WTC11 (cell line): ENCODE measurements around the gene UBXN4. TPM values are rescaled to one million over a fixed set of nuclear protein-coding genes. Genes with fewer than 3 reads are reported as not detected.
"Not testable (repeated sequence)": the region's sequence is repeated elsewhere in the genome, so short reads cannot be mapped to it uniquely, and the experiment has no call there.

Source experiments
- ATAC-seq: fragments of 200-7000 bp; cut with Tn5 transposase; 2 replicates; pipeline ENCODE4 v1.10.0; 2021; ENCODE audit warnings: mild to moderate bottlenecking, moderate library complexity
- CTCF ChIA-PET: fragments of 300-600 bp; sonication (Branson Sonifier 250); formaldehyde crosslinking; loops from one replicate; lab custom pipeline; 2021; ENCODE audit warnings: antibody characterized with exemption; lab: Charles Lee
- POLR2A ChIA-PET: fragments of 350-600 bp; sonication (Branson Sonifier 250); formaldehyde crosslinking; loops from one replicate; lab custom pipeline; 2021; ENCODE audit warnings: antibody characterized with exemption; lab: Charles Lee
- DNase-seq: peaks from one replicate; pipeline ENCODE4 v3.0.0; 2021; ENCODE audit warnings: low spot score
- H3K27ac Mint-ChIP-seq: 2 replicates; pipeline ENCODE4 v1.8.0; 2021; ENCODE audit warnings: mixed read lengths
- H3K27me3 Mint-ChIP-seq: 2 replicates; pipeline ENCODE4 v1.8.0; 2021; ENCODE audit warnings: low read depth, mild to moderate bottlenecking, moderate library complexity, mixed read lengths
- H3K36me3 Mint-ChIP-seq: 2 replicates; pipeline ENCODE4 v1.8.0; 2021; ENCODE audit warnings: mixed read lengths
- H3K4me1 Mint-ChIP-seq: 2 replicates; pipeline ENCODE4 v1.8.0; 2022; ENCODE audit warnings: mixed read lengths
- H3K4me3 Mint-ChIP-seq: 2 replicates; pipeline ENCODE4 v1.8.0; 2021; ENCODE audit warnings: mild to moderate bottlenecking, moderate library complexity, mixed read lengths
- H3K9me3 Mint-ChIP-seq: 2 replicates; pipeline ENCODE4 v1.8.0; 2021; ENCODE audit warnings: mixed read lengths
- ATF1 ChIP-seq: sonication (generic); formaldehyde crosslinking; IDR thresholded peaks from 2 replicates; pipeline ENCODE4 v1.8.1; 2023; ENCODE audit warnings: mild to moderate bottlenecking, moderate library complexity, missing genetic modification reagents
- ESRRA ChIP-seq: sonication (generic); formaldehyde crosslinking; IDR thresholded peaks from 2 replicates; pipeline ENCODE4 v1.8.1; 2022; ENCODE audit warnings: mild to moderate bottlenecking, missing genetic modification reagents, borderline replicate concordance
- JAZF1 ChIP-seq: fragments of 250-450 bp; sonication (Bioruptor Pico); IDR thresholded peaks from 2 replicates; pipeline ENCODE4 v1.9.0; 2021; ENCODE audit warnings: moderate library complexity, mild to moderate bottlenecking, inconsistent platforms
- JUN ChIP-seq: sonication (generic); formaldehyde crosslinking; IDR thresholded peaks from 2 replicates; pipeline ENCODE4 v1.8.0; 2023; ENCODE audit warnings: mild to moderate bottlenecking, missing genetic modification reagents
- MYBL2 ChIP-seq: sonication (generic); formaldehyde crosslinking; IDR thresholded peaks from 2 replicates; pipeline ENCODE4 v1.8.1; 2023; ENCODE audit warnings: mild to moderate bottlenecking, moderate library complexity, missing genetic modification reagents
- NFATC4 ChIP-seq: fragments of 250-450 bp; sonication (Bioruptor Pico); IDR thresholded peaks from 2 replicates; pipeline ENCODE4 v1.9.0; 2021; ENCODE audit warnings: mild to moderate bottlenecking
- NR1H2 ChIP-seq: sonication (generic); formaldehyde crosslinking; IDR thresholded peaks from 2 replicates; pipeline ENCODE4 v1.9.0; 2021; ENCODE audit warnings: mild to moderate bottlenecking, moderate library complexity, missing genetic modification reagents
- NR3C1 ChIP-seq: sonication (generic); formaldehyde crosslinking; conservative IDR thresholded peaks from 2 replicates; pipeline ENCODE4 v1.8.1; 2023; ENCODE audit warnings: low read depth, mild to moderate bottlenecking, missing genetic modification reagents
- SMAD4 ChIP-seq: sonication (generic); formaldehyde crosslinking; IDR thresholded peaks from 2 replicates; pipeline ENCODE4 v1.8.0; 2022; ENCODE audit warnings: mild to moderate bottlenecking, missing genetic modification reagents
- ZNF219 ChIP-seq: sonication (generic); formaldehyde crosslinking; IDR thresholded peaks from 2 replicates; pipeline ENCODE4 v1.8.0; 2023; ENCODE audit warnings: missing genetic modification reagents, mild to moderate bottlenecking, borderline replicate concordance
- total RNA-seq: library from RNA; stranded (reverse); gene quantifications from 3 replicates; pipeline ENCODE4 v1.2.3, GENCODE V29; 2021
- TF ChIP-seq, protein P1 (sequence below): sonication (generic); formaldehyde crosslinking; IDR thresholded peaks from 2 replicates; pipeline ENCODE4 v1.8.1; 2023; ENCODE audit warnings: mild to moderate bottlenecking, moderate library complexity, missing genetic modification reagents
- TF ChIP-seq, protein P2 (sequence below): sonication (generic); formaldehyde crosslinking; conservative IDR thresholded peaks from 2 replicates; pipeline ENCODE4 v1.8.1; 2023; ENCODE audit warnings: mild to moderate bottlenecking, low read depth, missing genetic modification reagents, moderate library complexity
- TF ChIP-seq, protein P3 (sequence below): sonication (generic); formaldehyde crosslinking; IDR thresholded peaks from 2 replicates; pipeline ENCODE4 v1.8.1; 2022; ENCODE audit warnings: mild to moderate bottlenecking, moderate library complexity, missing genetic modification reagents
- TF ChIP-seq, protein P4 (sequence below): sonication (generic); formaldehyde crosslinking; IDR thresholded peaks from 2 replicates; pipeline ENCODE4 v1.8.0; 2022; ENCODE audit warnings: mild to moderate bottlenecking, missing genetic modification reagents

Gene UBXN4
- total RNA-seq, 1 experiment from 2014 or later: 68.1 TPM

DNA sequence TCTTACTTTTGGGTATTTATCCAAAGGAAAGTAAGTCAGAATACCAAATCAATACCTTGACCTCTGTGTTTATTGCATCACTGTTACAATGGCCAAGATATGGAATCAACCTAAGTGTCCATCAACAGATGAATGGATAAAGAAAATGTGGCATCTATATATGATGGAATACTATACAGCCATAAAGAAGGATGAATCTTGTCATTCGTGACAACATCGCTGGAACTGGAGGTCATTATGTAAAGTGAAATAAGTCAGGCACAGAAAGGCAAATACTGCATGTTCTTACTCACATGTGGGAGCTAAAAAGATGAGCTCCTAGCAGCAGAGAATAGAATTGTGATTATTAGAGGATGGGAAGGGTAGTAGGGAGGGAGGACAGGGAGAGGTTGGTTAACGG, 60.7 kb downstream of the UBXN4 start (continued):
- TF ChIP-seq ESRRA (CRISPR knock-in tag) (no peak), ZNF219 (CRISPR knock-in tag) (no peak), JUN (CRISPR knock-in tag) (no peak), NFATC4 (CRISPR knock-in tag) (no peak), MYBL2 (CRISPR knock-in tag) (no peak)

DNA sequence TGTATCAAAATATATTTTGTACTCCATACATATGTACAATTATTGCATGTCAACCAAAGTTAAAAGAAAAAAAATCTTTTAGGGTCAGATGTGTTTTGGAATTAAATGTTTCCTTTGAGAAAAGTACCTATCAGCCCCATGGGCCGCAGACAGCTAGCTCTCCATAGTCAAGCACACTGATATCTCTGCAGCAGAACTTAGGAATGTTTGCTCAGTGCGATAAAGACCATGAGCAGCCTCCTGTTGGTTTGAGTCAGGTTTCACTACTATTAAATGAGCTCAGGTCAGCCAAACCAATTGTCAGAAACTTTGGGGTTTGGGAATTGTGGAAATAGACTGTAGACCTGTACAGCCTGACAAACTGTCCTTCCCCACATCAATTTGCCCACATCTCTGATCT, 61.6 kb downstream of the UBXN4 start:
- Mint-ChIP-seq H3K36me3 (peaks cover 25% of the 10 kb centered on the region), H3K27ac (no peak overlapping the region), H3K4me1 (no peaks in the 10 kb centered on the region), H3K9me3 (peaks cover 31% of the 10 kb centered on the region), H3K27me3 (no peaks in the 10 kb centered on the region), H3K4me3 (no peak overlapping the region)
- ChIA-PET POLR2A (no interaction called here), CTCF (no interaction called here)
- ATAC-seq (no peak), DNase-seq (no peak)
- TF ChIP-seq, protein P1, sequence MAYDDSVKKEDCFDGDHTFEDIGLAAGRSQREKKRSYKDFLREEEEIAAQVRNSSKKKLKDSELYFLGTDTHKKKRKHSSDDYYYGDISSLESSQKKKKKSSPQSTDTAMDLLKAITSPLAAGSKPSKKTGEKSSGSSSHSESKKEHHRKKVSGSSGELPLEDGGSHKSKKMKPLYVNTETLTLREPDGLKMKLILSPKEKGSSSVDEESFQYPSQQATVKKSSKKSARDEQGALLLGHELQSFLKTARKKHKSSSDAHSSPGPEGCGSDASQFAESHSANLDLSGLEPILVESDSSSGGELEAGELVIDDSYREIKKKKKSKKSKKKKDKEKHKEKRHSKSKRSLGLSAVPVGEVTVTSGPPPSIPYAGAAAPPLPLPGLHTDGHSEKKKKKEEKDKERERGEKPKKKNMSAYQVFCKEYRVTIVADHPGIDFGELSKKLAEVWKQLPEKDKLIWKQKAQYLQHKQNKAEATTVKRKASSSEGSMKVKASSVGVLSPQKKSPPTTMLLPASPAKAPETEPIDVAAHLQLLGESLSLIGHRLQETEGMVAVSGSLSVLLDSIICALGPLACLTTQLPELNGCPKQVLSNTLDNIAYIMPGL: no peak
- TF ChIP-seq, all 79 proteins: peak for 0

DNA sequence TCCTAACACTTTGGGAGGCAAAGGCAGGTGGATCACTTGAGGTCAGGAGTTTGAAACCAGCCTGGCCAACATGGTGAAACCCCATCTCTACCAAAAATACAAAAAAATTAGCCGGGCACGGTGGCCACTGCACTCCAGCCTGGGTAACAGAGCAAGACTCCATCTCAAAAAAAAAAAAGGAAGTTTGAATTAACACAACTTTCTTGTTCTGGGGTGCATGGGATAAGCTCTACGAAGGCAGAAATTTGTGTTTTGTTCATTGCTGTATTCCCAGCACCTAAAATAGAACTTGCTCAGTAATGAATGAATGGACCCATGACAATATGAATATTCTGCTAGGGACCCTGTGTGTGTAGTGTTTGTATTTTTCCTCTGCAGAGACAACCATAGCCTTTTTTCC, 66.2 kb downstream of the UBXN4 start:
- DNase-seq, POLR2A ChIA-PET, H3K27me3 Mint-ChIP-seq, H3K4me1 Mint-ChIP-seq, H3K4me3 Mint-ChIP-seq, H3K36me3 Mint-ChIP-seq, H3K27ac Mint-ChIP-seq, ATAC-seq, H3K9me3 Mint-ChIP-seq: not testable (repeated sequence)
- CTCF ChIA-PET: interaction anchor here (3.0 kb wide), 1 partner anchor 10 kb away, joined by 13 read pairs; no protein-coding TSS in a partner anchor

DNA sequence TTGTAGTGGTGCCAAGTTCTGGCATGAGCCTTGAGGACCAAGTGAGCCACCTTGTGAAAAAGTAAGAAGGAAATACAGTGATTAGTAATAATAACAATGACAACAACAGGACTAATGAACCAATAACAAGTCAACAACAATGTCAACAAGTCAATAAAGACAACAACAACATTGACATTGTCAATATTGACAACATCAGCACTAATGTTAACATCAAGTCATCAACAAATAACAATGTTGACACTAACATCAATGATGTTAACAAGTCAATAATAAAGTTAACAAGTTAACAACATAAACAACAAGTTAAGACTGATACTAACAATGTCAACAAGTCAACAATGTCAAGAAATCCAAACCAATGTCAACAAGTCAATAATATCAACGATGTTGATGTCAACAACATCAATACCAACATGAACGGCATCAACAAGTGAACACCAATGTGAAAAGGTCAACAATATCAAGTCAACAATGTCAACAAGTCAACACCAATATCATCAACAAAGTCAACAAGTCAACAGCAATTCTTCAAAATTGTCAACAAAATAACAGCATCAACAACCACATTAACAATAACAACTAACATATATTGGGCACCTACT, 71.4 kb downstream of the UBXN4 start:
- Mint-ChIP-seq H3K27me3 (no peaks in the 10 kb centered on the region), H3K36me3 (no peaks in the 10 kb centered on the region), H3K27ac (no peak overlapping the region), H3K4me3 (no peak overlapping the region), H3K4me1 (no peaks in the 10 kb centered on the region), H3K9me3 (peaks cover 8% of the 10 kb centered on the region)
- TF ChIP-seq NR3C1 (CRISPR knock-in tag) (no peak), JAZF1 (CRISPR knock-in tag) (no peak), NR1H2 (CRISPR knock-in tag) (no peak), SMAD4 (CRISPR knock-in tag) (no peak), NFATC4 (CRISPR knock-in tag) (no peak), ATF1 (CRISPR knock-in tag) (no peak)
- TF ChIP-seq, protein P2, sequence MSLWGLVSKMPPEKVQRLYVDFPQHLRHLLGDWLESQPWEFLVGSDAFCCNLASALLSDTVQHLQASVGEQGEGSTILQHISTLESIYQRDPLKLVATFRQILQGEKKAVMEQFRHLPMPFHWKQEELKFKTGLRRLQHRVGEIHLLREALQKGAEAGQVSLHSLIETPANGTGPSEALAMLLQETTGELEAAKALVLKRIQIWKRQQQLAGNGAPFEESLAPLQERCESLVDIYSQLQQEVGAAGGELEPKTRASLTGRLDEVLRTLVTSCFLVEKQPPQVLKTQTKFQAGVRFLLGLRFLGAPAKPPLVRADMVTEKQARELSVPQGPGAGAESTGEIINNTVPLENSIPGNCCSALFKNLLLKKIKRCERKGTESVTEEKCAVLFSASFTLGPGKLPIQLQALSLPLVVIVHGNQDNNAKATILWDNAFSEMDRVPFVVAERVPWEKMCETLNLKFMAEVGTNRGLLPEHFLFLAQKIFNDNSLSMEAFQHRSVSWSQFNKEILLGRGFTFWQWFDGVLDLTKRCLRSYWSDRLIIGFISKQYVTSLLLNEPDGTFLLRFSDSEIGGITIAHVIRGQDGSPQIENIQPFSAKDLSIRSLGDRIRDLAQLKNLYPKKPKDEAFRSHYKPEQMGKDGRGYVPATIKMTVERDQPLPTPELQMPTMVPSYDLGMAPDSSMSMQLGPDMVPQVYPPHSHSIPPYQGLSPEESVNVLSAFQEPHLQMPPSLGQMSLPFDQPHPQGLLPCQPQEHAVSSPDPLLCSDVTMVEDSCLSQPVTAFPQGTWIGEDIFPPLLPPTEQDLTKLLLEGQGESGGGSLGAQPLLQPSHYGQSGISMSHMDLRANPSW: no peak
- TF ChIP-seq, protein P3, sequence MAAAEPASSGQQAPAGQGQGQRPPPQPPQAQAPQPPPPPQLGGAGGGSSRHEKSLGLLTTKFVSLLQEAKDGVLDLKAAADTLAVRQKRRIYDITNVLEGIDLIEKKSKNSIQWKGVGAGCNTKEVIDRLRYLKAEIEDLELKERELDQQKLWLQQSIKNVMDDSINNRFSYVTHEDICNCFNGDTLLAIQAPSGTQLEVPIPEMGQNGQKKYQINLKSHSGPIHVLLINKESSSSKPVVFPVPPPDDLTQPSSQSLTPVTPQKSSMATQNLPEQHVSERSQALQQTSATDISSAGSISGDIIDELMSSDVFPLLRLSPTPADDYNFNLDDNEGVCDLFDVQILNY (CRISPR knock-in tag): no peak
- TF ChIP-seq, protein P4, sequence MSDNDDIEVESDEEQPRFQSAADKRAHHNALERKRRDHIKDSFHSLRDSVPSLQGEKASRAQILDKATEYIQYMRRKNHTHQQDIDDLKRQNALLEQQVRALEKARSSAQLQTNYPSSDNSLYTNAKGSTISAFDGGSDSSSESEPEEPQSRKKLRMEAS (CRISPR knock-in tag): no peak
- no peak for ATAC-seq
- ChIA-PET CTCF (no interaction called here), POLR2A (no interaction called here)
- DNase-seq: no peak
